PFSK-1 (cell line): ENCODE data around the gene C1QTNF1.

Experiments
- FOXP2 ChIP-seq: optimal IDR thresholded peaks from 2 replicates; pipeline ENCODE3; 2011; ENCODE audit warnings: borderline replicate concordance, control low read depth, inconsistent platforms; ENCODE audit not compliant: insufficient read depth; ENCODE audit errors: extremely low read length, extremely low read depth
- POLR2AphosphoS5 ChIP-seq: IDR thresholded peaks from 2 replicates; pipeline ENCODE4 v1.6.1; 2012; ENCODE audit warnings: low read depth, mild to moderate bottlenecking, control low read depth, low read length, moderate library complexity
- SIN3A ChIP-seq: IDR thresholded peaks from 2 replicates; pipeline ENCODE4 v1.6.1; 2012; ENCODE audit warnings: mild to moderate bottlenecking, low read length, moderate library complexity, borderline replicate concordance; ENCODE audit not compliant: insufficient read depth
- TAF1 ChIP-seq: IDR thresholded peaks from 2 replicates; pipeline ENCODE4 v1.6.1; 2012; ENCODE audit warnings: low read length, control low read depth, borderline replicate concordance; ENCODE audit not compliant: insufficient read depth
- TF ChIP-seq, protein P1 (sequence below), 2 experiments: IDR thresholded peaks; 2 replicates each; pipeline versions ENCODE4 v1.6.1 to v1.8.0; 2011 to 2012; ENCODE audit warnings: low read depth in 2 of 2, low read length in 2 of 2, control low read depth in 1 of 2, inconsistent platforms in 1 of 2, mild to moderate bottlenecking in 1 of 2, moderate library complexity in 1 of 2; ENCODE audit not compliant: insufficient read depth in 1 of 2

Gene C1QTNF1

DNA sequence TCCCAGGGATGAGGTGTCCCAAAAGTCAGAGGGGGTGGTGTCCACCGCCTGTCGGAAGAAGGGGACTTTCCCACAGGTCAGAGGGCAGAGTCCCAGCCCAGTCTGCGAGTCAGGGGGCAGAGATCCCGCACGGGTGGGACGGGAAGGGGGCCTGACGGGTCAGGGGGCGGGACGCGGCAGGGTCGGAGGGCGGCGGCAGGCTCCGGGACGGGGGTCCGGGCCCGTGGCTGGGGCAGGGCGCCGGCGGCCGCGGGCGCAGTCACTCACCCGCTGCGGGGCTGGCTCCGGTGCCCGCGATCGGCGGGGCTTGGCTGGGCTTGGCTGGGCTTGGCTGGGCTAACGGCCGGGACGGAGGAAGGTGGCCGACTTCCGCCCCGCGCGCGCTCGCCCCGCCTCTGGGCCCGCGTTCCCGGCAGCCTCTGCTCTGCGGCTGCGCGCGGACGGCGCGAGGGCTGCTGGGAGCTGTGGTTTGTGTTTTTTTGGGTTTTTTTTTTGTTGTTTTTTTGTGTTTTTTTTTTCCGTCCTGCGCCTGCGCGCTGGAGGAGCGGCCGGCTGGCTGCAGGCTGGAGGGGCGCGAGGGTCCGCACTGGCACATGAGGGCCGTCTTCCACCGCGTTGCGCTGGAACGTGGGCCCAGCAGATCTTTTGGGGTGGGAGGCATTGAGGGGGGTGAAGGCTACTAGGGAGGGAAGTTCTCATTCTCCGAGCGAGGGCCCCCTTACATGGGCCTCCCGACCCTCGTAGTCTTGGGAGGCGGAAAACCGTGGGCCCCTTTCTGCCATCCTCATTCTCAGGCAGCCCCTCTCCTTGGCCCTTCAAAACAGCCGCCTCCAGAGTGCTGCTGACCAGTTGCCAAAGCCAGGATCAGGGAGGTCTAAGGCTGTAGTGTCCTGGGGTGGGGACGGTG is 14.3 kb upstream of the C1QTNF1 start, which contains the start of gene CANT1:
TSS of gene CANT1 (minus strand) at position 368 of the 907 bp plus-strand sequence. CDS start 12,142 bp downstream, outside the sequence.
- TF ChIP-seq TAF1, result no peak
- TF ChIP-seq, protein P1, sequence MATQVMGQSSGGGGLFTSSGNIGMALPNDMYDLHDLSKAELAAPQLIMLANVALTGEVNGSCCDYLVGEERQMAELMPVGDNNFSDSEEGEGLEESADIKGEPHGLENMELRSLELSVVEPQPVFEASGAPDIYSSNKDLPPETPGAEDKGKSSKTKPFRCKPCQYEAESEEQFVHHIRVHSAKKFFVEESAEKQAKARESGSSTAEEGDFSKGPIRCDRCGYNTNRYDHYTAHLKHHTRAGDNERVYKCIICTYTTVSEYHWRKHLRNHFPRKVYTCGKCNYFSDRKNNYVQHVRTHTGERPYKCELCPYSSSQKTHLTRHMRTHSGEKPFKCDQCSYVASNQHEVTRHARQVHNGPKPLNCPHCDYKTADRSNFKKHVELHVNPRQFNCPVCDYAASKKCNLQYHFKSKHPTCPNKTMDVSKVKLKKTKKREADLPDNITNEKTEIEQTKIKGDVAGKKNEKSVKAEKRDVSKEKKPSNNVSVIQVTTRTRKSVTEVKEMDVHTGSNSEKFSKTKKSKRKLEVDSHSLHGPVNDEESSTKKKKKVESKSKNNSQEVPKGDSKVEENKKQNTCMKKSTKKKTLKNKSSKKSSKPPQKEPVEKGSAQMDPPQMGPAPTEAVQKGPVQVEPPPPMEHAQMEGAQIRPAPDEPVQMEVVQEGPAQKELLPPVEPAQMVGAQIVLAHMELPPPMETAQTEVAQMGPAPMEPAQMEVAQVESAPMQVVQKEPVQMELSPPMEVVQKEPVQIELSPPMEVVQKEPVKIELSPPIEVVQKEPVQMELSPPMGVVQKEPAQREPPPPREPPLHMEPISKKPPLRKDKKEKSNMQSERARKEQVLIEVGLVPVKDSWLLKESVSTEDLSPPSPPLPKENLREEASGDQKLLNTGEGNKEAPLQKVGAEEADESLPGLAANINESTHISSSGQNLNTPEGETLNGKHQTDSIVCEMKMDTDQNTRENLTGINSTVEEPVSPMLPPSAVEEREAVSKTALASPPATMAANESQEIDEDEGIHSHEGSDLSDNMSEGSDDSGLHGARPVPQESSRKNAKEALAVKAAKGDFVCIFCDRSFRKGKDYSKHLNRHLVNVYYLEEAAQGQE (IDR thresholded peaks at IDR 0.05; ENCODE audit: insufficient read depth in 1 of 2, low read depth in 2 of 2, low read length in 2 of 2), result no peak
- TF ChIP-seq FOXP2, result peak; percentile 76
- peak; percentile 34; the same call in 1 of the 2 replicates for TF ChIP-seq POLR2AphosphoS5
- no peak; the same call in 1 of the 2 replicates for TF ChIP-seq SIN3A

DNA sequence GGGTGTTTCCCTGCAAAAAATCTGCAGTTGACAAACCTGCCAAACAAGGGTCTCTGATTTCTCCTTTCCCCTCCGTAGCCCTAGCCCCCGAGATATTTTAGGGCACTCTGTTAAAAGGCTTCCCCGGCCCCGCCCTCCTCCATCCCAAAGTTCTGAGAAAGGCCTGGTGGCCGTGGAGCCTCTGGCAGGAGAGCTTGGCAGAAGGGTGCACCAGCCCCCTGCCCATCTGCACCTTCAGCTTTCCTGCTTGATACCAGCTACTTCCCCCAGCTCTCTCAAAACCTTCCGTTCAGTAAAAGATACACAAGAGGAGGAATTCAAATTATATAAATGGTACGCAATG is 13.7 kb upstream of the C1QTNF1 start:
- TF ChIP-seq SIN3A (no peak), POLR2AphosphoS5 (no peak), TAF1 (no peak), FOXP2 (no peak)
- TF ChIP-seq, protein P1 (IDR thresholded peaks at IDR 0.05; ENCODE audit: insufficient read depth in 1 of 2, low read depth in 2 of 2, low read length in 2 of 2), result no peak

DNA sequence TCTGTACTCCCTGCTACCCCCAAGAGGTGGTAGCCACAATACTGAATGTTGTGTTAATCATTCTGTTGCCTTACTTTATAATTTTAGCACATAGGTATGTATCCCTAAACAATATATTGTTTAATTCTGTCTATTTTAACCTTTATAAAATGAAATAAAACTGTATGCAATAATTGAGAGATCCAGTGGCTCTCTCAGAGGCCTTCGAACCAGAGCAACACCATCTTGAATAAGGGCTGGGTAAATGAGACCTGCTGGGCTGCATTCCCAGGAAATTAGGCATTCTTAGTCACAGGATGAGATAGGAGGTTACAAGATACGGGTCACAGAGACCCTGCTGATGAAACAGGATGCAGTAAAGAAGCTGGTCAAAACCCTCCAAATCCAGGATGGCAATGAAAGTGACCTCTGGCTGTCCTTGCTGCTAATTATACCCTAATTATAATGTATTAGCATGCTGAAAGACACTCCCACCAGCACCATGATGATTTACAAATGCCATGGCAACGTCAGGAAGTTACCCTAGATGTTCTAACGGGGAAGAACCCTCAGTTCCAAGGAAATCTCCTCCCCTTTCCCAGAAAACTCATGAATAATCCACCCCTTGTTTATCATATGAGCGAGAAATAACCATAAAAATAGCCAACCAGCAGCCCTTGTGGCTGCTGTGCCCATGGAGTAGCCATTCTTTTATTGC is 12.4 kb upstream of the C1QTNF1 start:
- no peak for TF ChIP-seq POLR2AphosphoS5
- TF ChIP-seq TAF1, result no peak
- TF ChIP-seq, protein P1 (IDR thresholded peaks at IDR 0.05; ENCODE audit: insufficient read depth in 1 of 2, low read depth in 2 of 2, low read length in 2 of 2), result no peak
- TF ChIP-seq FOXP2, result no peak
- TF ChIP-seq SIN3A, result no peak

DNA sequence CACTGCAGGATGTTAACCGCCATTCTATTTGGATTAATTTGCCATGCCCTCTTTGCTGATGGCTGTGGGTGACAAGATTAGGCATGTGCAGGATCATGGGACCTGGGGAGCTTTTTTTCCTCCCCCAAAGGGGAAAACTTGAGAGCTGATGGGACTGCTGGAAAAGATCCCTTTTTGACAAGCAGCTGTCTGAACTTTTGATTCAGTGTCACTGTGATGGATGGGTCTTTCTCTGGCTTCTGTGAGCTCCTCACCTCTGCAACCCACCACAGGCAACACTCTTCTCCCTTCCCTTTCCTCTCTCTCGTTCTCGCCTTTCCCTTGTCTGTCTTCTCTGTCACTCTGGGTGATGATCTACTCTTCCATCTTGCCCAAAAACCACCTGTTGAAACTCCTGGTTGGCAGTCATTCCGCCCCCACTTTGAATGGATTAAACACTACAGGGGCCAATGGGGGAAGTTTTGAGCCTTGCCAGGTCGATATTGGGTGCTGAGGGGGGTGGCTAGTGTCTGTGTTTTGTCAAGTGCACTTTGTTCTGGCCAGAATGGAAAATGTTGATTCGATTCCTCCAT is 11.3 kb upstream of the C1QTNF1 start:
- TF ChIP-seq, protein P1 (IDR thresholded peaks at IDR 0.05; ENCODE audit: insufficient read depth in 1 of 2, low read depth in 2 of 2, low read length in 2 of 2), result no peak
- TF ChIP-seq POLR2AphosphoS5 (no peak), FOXP2 (no peak), SIN3A (no peak), TAF1 (no peak)
